ENCODE data around the gene MAP7D1. TPM values are rescaled to one million over a fixed set of nuclear protein-coding genes. Genes with fewer than 3 reads are reported as not detected.

Gene MAP7D1
- total and polyA plus RNA-seq, 2 of the 13 experiments (the other 11 are each of a cell fraction or from before 2014, with no cell fraction given), result 5.6 to 7.2 TPM

- TF ChIP-seq AKNA (CRISPR knock-in tag; IDR thresholded peaks at IDR 0.05; ENCODE audit: borderline replicate concordance) (no peak), ZNF253 (CRISPR knock-in tag; IDR thresholded peaks at IDR 0.05; ENCODE audit: borderline replicate concordance) (no peak), E2F1 (CRISPR knock-in tag; IDR thresholded peaks at IDR 0.05) (peak; percentile 78), ZMAT3 (CRISPR knock-in tag; conservative IDR thresholded peaks at IDR 0.05) (0 out of 2 replicates have a peak, but pooled peaks have one; percentile 32), TBX2 (CRISPR knock-in tag; IDR thresholded peaks at IDR 0.05; ENCODE audit: borderline replicate concordance) (peak; percentile 83), CHD2 (IDR thresholded peaks at IDR 0.05; ENCODE audit: low read depth, low read length) (peak; percentile 48; the same call in 1 of the 2 replicates), ZSCAN9 (CRISPR knock-in tag; IDR thresholded peaks at IDR 0.05; ENCODE audit: borderline replicate concordance) (peak; percentile 62; the same call in 1 of the 2 replicates), U2AF2 (IDR thresholded peaks at IDR 0.05; ENCODE audit: low read depth, low read length) (no peak), NR2C2 (CRISPR knock-in tag; IDR thresholded peaks at IDR 0.05; ENCODE audit: borderline replicate concordance) (peak; percentile 88), CERS6 (CRISPR knock-in tag; IDR thresholded peaks at IDR 0.05) (no peak), ZBTB40 (IDR thresholded peaks at IDR 0.05) (no peak), ZBTB40 (CRISPR knock-in tag; IDR thresholded peaks at IDR 0.05) (peak; percentile 83; the same call in 1 of the 2 replicates)
Measured at GRCh38 chr1:36223996-36224536, 68.1 kb downstream of the MAP7D1 start, which contains the start of gene THRAP3 (continued).
